ENCODE data around the gene STAC. TPM values are rescaled to one million over a fixed set of nuclear protein-coding genes. Genes with fewer than 3 reads are reported as not detected.

STAC gene
- total and polyA plus RNA-seq, 9 of the 15 experiments (the other 6 are each of a cell fraction or from before 2014, with no cell fraction given) = 0.11 TPM; not detected in 8

DNA sequence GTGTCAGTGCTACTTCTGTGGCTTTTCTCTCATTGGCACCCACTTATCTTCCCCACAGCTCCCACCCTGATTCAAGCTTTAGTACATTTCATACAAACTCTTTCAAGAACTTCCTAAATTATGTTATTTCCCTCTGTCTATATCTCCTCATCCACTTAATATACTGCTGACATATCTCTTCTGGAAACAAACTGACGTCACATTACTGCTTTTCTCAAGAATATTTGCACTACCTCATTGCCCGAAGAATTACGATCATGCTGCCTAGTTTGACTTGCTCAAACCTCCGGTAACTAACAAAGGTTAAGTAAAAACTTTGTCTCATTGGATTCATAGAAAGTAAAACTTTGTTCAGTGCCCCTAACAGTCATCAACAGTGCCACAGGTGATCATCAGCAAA lies 76.5 kb downstream of the STAC start (continued):
- TF ChIP-seq, protein P1, sequence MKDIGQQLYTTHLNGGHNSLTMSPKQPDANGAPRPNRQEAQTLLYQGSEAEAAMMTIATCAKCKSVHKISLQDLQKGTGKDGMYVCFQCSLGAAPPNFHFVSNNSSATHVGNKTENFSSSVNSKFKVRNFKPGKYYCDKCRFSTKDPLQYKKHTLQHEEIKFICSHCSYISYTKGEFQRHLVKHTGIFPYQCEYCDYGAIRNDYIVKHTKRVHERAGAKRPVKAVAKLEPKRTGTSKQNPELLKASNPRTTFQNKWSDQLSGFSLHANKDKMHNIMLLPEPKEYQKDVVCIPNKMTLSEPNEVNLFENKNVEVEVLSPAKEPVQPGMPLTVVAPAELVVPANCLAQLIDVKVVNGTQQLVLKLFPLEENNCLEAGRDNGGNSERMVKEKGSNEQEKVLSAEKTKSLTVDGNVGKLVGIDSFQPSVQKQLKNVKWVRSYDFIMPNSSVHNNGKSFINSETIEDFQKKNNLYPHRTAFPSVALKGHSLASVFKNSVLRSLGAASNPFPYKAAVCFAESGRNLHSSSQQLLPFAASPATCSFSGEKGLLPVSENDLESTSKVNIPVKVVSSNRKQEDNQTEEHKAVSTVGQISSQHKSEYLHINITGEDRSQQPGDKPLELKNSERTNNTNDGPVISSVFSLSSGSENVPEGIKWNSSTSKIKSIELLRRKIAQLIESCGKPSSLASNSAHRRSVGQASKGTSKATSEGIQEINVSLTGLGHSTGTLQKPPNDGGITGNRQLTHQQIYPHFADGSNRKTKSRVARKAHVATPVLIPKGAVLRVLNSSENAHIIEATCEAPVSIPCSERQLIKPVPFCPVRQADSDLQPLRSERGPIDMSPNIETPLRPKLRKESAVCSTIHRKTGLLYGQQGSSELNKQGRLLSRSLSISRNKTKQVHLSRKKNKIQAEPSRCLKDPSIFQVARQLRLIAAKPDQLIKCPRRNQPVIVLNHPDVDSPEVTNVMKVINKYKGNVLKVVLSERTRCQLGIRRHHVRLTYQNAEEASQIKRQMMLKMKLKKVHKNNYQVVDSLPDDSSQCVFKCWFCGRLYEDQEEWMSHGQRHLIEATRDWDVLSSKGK (CRISPR knock-in tag; IDR thresholded peaks at IDR 0.05) = no peak
- no peak for TF ChIP-seq RBM39 (optimal IDR thresholded peaks at IDR 0.05; ENCODE audit: low read depth, low read length)
- no peak for TF ChIP-seq HLTF (IDR thresholded peaks at IDR 0.05)
- TF ChIP-seq ZNF764 (CRISPR knock-in tag; IDR thresholded peaks at IDR 0.05; ENCODE audit: low read depth) = no peak
- TF ChIP-seq NR2F6 (CRISPR knock-in tag; IDR thresholded peaks at IDR 0.05) = no peak
- TF ChIP-seq, protein P2, sequence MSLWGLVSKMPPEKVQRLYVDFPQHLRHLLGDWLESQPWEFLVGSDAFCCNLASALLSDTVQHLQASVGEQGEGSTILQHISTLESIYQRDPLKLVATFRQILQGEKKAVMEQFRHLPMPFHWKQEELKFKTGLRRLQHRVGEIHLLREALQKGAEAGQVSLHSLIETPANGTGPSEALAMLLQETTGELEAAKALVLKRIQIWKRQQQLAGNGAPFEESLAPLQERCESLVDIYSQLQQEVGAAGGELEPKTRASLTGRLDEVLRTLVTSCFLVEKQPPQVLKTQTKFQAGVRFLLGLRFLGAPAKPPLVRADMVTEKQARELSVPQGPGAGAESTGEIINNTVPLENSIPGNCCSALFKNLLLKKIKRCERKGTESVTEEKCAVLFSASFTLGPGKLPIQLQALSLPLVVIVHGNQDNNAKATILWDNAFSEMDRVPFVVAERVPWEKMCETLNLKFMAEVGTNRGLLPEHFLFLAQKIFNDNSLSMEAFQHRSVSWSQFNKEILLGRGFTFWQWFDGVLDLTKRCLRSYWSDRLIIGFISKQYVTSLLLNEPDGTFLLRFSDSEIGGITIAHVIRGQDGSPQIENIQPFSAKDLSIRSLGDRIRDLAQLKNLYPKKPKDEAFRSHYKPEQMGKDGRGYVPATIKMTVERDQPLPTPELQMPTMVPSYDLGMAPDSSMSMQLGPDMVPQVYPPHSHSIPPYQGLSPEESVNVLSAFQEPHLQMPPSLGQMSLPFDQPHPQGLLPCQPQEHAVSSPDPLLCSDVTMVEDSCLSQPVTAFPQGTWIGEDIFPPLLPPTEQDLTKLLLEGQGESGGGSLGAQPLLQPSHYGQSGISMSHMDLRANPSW (CRISPR knock-in tag; IDR thresholded peaks at IDR 0.05) = no peak
- no peak for TF ChIP-seq ASH1L (IDR thresholded peaks at IDR 0.05; ENCODE audit: borderline replicate concordance, low read depth, partially characterized antibody)
- TF ChIP-seq, protein P3, sequence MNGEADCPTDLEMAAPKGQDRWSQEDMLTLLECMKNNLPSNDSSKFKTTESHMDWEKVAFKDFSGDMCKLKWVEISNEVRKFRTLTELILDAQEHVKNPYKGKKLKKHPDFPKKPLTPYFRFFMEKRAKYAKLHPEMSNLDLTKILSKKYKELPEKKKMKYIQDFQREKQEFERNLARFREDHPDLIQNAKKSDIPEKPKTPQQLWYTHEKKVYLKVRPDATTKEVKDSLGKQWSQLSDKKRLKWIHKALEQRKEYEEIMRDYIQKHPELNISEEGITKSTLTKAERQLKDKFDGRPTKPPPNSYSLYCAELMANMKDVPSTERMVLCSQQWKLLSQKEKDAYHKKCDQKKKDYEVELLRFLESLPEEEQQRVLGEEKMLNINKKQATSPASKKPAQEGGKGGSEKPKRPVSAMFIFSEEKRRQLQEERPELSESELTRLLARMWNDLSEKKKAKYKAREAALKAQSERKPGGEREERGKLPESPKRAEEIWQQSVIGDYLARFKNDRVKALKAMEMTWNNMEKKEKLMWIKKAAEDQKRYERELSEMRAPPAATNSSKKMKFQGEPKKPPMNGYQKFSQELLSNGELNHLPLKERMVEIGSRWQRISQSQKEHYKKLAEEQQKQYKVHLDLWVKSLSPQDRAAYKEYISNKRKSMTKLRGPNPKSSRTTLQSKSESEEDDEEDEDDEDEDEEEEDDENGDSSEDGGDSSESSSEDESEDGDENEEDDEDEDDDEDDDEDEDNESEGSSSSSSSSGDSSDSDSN (IDR thresholded peaks at IDR 0.05; ENCODE audit: borderline replicate concordance in 1 of 2, low read depth in 2 of 2, low read length in 2 of 2) = no peak
- no peak for TF ChIP-seq ZSCAN29 (IDR thresholded peaks at IDR 0.05)
- TF ChIP-seq EWSR1 (IDR thresholded peaks at IDR 0.05; ENCODE audit: borderline replicate concordance, low read depth, partially characterized antibody) = no peak
- TF ChIP-seq PCBP2 (IDR thresholded peaks at IDR 0.05; ENCODE audit: low read depth, low read length, poor library complexity, severe bottlenecking) = no peak
- TF ChIP-seq KLF1 (tag; IDR thresholded peaks at IDR 0.05) = no peak

Measured in K562 (cell line).